Islet precursor cell (in vitro differentiated cells): ENCODE data around the gene PSMB5.
"Not testable (repeated sequence)": the region's sequence is repeated elsewhere in the genome, so short reads cannot be mapped to it uniquely, and the experiment has no call there.

Experiments
- DNase-seq: peaks from one replicate; pipeline ENCODE4 v3.0.0-alpha.2; 2018

Gene PSMB5

DNA sequence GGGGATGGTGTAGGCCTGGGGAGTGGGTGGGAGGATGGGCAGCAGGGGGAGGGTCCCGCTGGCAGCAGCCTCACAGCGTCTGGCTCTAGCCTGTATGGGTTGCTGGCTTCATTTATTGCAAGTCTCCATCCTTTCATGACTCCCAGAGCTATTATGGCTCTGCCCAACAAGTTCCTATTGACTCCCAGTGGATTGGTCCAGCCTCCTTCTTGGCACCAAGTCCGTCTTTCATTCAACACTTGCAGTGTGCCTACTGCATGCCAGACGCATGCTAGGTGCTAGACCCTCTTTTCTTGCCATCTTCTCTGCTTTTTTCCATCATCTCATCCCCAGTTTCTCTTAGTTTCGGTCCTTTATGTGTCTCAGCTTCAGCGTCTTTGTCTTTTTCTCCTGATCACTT is 8.4 kb upstream of the PSMB5 start:
- no peak for DNase-seq

GRCh38 chr14:23042162-23042965 is 7.7 kb upstream of the PSMB5 start, which contains the start of gene PSMB11:
PSMB11 (plus strand) TSS chr14:23042212; CDS start chr14:23042226, 14 bp downstream.
- peak; percentile 50 for DNase-seq

DNA sequence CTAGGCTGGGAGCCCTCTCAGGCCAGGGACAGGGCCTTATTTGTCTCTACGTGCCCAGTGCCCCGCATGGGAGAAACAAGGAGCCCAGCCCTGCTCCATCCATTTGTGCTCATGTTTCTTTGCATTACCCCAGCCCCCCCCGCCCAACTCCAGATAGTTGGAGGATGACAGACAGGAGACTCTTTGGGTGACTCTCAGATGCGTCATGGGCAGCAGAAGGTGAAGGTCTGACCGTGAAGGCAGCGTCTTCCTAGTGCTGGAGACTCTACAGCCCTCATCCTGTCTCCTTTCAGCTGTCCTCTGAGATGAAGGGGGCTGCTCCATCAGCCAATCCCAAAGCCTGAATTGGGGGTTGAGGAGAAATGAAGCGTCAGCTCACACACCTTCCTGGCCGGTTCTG is 7.0 kb upstream of the PSMB5 start:
- no peak for DNase-seq

DNA sequence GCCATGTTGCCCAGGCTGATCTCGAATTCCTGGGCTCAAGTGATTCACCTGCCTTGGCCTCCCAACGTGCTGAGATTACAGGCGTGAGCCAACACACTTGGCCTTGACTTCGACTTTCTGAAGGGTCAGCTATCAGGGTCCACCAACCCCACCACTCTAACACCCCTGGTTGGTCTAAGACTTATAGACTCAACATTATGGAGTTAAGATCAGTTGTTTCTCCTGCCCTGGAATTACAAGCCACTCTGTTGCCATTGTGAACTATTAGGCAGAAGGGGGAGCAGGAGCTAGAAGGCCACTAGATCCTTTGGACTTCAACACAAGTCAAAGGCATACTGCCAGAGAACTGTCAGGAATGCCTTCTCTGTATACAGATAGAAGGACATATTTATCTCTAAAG is 5.4 kb upstream of the PSMB5 start:
- no peak for DNase-seq

GRCh38 chr14:23035303-23036144 is 824 bp upstream of the PSMB5 start:
- DNase-seq = no peak

DNA sequence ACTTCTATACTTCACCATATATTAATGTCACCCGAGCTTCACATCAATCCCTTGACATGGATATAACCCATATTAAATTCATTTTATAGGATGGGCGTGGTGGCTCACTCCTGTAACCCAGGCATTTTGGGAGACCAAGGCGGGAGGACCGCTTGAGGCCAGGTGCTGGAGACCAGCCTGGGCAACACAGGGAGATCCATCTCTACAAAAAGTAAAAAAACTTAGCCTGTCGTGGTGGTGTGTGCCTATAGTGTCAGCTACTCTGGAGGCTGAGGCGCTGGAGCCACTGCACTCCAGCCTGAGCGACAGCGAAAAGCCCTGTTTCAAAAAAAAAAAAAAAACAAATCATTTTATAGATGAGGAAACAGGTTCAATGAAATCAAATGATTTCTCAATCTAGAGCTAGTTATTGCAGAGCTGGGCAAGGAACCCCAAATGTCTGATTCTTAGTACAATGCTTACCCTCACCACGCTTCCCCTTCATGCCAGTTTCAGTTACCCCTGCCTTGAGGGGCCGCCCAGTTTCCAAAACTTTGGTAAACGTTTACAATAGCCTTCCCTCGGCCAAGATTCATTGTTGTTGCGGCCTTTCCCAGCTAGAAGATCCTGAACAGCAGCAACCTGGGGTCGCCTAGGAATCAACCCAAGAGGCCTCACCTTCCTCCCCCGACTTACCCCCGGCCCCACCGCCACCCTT is 751 bp downstream of the PSMB5 start:
- no peak for DNase-seq

DNA sequence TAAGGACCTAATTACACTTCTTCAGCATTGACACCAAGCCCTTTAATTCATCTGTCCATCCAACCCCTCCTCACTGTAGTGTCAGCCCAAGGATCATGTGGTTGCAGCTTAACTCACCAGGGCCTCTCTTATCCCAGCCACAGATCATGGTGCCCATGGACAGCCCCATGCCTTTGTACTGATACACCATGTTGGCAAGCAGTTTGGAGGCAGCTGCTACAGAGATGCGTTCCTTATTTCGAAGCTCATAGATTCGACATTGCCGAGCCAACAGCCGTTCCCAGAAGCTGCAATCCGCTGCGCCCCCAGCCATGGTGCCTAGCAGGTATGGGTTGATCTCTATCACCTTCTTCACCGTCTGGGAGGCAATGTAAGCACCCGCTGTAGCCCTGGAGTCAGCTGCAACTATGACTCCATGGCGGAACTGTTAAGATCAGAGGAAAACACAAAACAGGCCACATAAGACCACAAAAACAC is 1.4 kb downstream of the PSMB5 start:
- DNase-seq = no peak

DNA sequence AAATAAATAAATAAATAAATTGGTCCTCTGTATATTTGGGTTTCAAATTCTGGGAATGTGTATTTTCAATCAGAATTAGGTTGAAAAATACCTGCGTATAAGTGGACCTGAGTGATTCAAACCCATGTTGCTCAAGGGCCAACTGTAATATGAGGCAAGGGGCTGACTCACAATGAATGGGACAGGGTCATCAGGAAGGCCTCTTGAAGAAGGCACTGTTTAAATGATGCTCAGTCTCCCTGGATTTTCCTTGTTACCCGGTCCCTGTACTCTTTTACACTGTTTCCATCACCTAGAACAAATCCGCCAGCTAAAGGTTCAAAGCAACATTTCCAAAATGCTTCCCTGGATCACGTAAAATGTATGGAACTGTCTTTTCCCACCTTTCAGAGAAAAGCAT is 3.8 kb downstream of the PSMB5 start:
- DNase-seq = no peak

- DNase-seq = no peak
These were observed 5.9 kb downstream of the PSMB5 start for GRCh38 chr14:23028799-23029198.

- peak; percentile 63 for DNase-seq
These were observed 9.4 kb downstream of the PSMB5 start for GRCh38 chr14:23025151-23025814.

DNA sequence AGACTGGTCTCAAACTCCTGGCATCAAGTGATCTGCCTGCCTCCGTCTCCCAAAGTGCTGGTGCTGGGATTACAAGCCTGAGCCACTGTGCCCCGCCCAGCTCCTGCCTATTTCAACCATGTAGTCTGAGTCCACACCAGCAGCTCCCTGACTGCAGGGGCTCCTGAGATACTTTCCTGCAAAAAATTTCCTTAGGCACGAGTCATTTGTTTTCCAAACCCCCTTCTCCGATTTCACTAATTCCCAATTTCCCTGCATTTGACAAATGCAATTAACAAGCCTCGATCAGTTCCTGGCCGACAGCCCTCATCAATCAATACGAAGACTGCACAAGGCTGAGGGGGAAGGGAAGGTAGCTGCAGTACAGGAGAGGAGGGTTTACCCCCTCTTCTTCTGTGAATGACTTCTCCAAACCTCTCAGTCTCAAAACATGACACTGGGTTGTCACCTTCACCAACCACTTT is 10.1 kb downstream of the PSMB5 start:
- DNase-seq = peak; percentile 49

DNA sequence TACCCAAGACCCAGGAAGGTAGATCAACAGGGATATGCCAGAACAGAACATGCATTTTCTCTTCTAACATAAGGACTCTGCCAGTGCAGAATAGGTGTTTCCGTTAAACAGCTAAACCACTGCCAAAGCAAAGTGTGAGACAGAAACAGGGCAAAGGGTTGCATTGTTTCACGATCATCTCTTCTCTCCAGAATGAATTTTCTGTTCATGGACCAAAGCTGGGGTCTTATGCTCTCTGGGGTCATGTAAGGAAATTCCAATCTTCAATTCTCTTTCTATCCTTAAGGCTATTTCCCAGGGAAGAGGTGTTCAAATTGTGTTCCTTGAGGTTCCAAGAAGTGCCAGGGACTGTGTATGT is 10.9 kb downstream of the PSMB5 start:
- peak; percentile 14 for DNase-seq

- no peak for DNase-seq
These were observed 11.5 kb downstream of the PSMB5 start for GRCh38 chr14:23023022-23023794.

DNA sequence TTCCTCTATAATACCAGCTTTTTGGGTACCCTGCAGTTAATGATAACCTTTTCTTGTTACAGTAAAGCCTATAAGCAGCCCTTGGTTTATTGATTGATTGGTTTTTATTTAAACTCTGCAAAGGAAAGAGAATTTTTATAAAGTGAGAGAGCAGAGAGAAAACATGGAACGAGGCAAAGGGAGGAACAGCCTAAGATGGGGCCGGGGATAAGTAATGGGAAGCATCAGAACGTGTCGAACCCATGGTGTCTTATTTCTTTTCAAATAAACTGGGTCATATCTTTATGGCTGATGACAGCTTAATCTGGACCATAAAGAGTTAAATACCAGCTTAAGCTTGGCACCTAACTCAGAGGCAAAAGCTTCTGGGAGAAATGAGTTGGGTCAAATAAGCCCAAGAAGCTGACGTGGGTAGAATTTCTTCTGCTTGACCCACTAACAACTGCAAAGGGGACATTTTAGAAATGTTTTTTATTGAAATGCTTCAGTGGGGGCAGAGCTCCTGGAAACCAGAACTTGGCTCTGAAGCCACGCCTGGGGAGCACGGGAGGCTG is 12.7 kb downstream of the PSMB5 start:
- no peak for DNase-seq

DNA sequence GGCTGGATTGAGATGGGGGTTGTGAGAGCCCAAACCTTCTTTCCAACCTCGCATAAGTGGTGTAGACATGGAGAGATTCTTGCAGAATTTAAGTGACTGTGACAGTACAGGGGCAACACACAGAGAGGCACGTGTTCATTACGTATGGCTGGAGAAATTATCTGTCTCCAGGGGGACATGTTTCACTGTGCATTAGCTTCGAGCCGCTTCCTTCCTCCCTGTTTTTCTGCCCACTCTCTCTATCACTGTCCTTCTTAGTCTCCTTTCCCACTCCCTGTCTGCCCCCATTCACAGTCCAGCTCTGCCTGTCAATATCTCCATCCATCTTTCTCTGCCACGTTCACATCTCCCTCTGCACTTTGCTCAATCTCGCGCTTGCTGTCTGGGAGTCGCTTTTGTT is 13.3 kb downstream of the PSMB5 start:
- peak; percentile 26 for DNase-seq

- DNase-seq = no peak
These were observed 14.3 kb downstream of the PSMB5 start for GRCh38 chr14:23020143-23021128.

DNA sequence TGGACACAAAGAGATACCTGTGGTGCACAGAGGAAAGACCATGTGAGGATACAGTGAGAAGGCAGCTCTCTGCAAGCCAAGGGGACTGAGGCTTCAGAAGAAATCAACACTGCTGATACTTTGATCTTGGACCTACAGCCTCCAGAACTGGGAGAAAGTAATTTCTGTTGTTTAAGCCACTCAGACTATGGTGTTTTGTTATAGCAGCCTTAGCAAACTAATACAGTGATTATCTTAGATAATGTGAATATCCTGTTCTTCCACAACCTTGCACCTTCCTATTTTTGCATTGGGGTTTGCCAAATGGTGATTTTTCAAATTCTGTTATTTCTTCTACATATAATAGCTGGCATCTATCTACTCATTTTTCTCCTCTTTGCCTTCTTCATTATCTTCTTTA is 16.6 kb downstream of the PSMB5 start:
- DNase-seq = no peak

GRCh38 chr14:23017091-23017490 is 17.6 kb downstream of the PSMB5 start:
- no peak for DNase-seq

DNA sequence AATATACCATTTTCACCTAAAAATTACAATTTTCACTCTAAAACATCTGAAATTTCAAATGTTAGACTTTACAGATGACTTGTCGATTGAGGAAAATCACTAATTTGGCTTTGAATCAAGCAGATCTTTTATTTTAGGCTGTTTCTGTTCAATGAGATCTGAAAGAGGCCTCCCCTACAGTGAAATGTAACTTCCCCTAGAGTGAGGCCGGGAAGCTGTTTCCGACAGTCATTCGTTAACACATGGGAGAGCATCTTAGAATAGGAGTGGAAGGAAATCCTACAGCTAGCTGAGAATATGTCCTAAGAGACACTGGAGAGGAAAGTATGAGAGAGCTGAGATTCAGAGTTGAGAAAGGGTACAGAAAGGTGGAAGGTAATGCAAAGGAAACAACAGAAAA is 19.1 kb downstream of the PSMB5 start:
- DNase-seq = no peak

GRCh38 chr14:23013749-23014054 is 21.0 kb downstream of the PSMB5 start:
- DNase-seq = not testable (repeated sequence)
